Testis (tissue), 3 donors: ENCODE data around the gene PTPRN2. TPM values are rescaled to one million over a fixed set of nuclear protein-coding genes. Genes with fewer than 3 reads are reported as not detected.
A peak's percentile ranks its signal among the peaks of the same experiment; 100 is the strongest.

Source experiments
- DNase-seq: peaks from one replicate; pipeline ENCODE4 v3.0.0-alpha.2; 2019
- H3K27ac ChIP-seq, 2 donors: fragments of 200-600 bp; sonication (generic); one replicate each; pipeline ENCODE4 v1.5.1; 2019
- H3K27me3 ChIP-seq: fragments of 200-600 bp; sonication (generic); one replicate; pipeline ENCODE4 v1.5.1; 2019
- H3K36me3 ChIP-seq: fragments of 200-600 bp; sonication (generic); one replicate; pipeline ENCODE4 v1.5.1; 2017; ENCODE audit warnings: low read depth; ENCODE audit errors: missing control alignments
- H3K4me1 ChIP-seq: fragments of 200-600 bp; sonication (generic); one replicate; pipeline ENCODE4 v1.5.1; 2019
- H3K4me3 ChIP-seq, 2 donors: fragments of 200-600 bp; sonication (generic); one replicate each; pipeline ENCODE4 v1.5.1; 2017 to 2019
- H3K9me3 ChIP-seq: fragments of 200-600 bp; sonication (generic); one replicate; pipeline ENCODE4 v1.5.1; 2017
- CTCF ChIP-seq, 3 experiments: fragments of 450-650 bp in 2 of 3; fragments of 200-600 bp in 1 of 3; sonication (generic) in 1 of 3; IDR thresholded peaks; one replicate each; pipeline ENCODE4 v1.5.1; 2016 to 2019; ENCODE audit warnings: antibody characterized with exemption in 3 of 3, mild to moderate bottlenecking in 2 of 3, moderate library complexity in 1 of 3
- POLR2A ChIP-seq: fragments of 450-650 bp; IDR thresholded peaks from one replicate; pipeline ENCODE4 v1.6.1; 2017; ENCODE audit warnings: antibody characterized with exemption, mild to moderate bottlenecking, moderate library complexity
- WGBS, 2 donors: methylation state at CpG; one replicate each; pipeline ENCODE4 v1.1.5; 2018; 5-methylcytosine and 5-hydroxymethylcytosine counted together
- intact Hi-C: fragments of 100-400 bp; cut with DNase I; formaldehyde crosslinking; loops from one replicate; pipeline ENCODE4 v1.15.1; 2023; ENCODE audit warnings: low total_unique reads
- polyA plus RNA-seq: library from polyadenylated mRNA; stranded (reverse); fragments of 350-450 nt; fragmentation: Illumina TruSeq; extraction: RNeasy Lipid Tissue Mini Kit (QIAGEN cat#74804); gene quantifications from one replicate; pipeline ENCODE4 v1.2.3, GENCODE V29; 2014; ENCODE audit warnings: low read depth, low replicate concordance; ENCODE audit not compliant: insufficient read depth
- total RNA-seq, 2 donors: library from RNA; depleted of rRNA; stranded (reverse); fragments of >200 nt; gene quantifications; one replicate each; pipeline ENCODE4 v1.2.3, GENCODE V29; 2016

The PTPRN2 gene
- total and polyA plus RNA-seq, 3 donors from 2014 or later, result 9.3 to 10.8 (median 9.8) TPM

- no peak for TF ChIP-seq POLR2A
- no peaks in the 10 kb centered on the region for H3K4me1 ChIP-seq
- no peaks in the 10 kb centered on the region for H3K36me3 ChIP-seq
- no peaks in the 10 kb centered on the region for H3K9me3 ChIP-seq
- no peak for DNase-seq
- no peak overlapping the region for H3K27ac ChIP-seq
- no peak overlapping the region for H3K4me3 ChIP-seq
- H3K27me3 ChIP-seq, result no peaks in the 10 kb centered on the region
- WGBS, 2 donors, result 69 to 84% methylated on average over 12 of the region's 12 CpGs
- intact Hi-C loops, result no loop called here
Observed at GRCh38 chr7:158129037-158130022, 458.3 kb downstream of the PTPRN2 start.

GRCh38 chr7:158128572-158128971 lies 459.1 kb downstream of the PTPRN2 start:
- H3K36me3 ChIP-seq, result no peaks in the 10 kb centered on the region
- no peaks in the 10 kb centered on the region for H3K27me3 ChIP-seq
- no peak overlapping the region for H3K27ac ChIP-seq
- DNase-seq, result no peak
- H3K4me3 ChIP-seq, result no peak overlapping the region
- intact Hi-C loops, result no loop called here
- no peak for TF ChIP-seq POLR2A
- TF ChIP-seq CTCF (IDR thresholded peaks at IDR 0.05), result no peak
- WGBS, 2 donors, result 67 to 74% methylated on average over 5 to 9 of the region's 9 CpGs
- no peaks in the 10 kb centered on the region for H3K4me1 ChIP-seq
- H3K9me3 ChIP-seq, result no peaks in the 10 kb centered on the region

GRCh38 chr7:158127241-158127640 lies 460.4 kb downstream of the PTPRN2 start:
- no peak overlapping the region for H3K4me3 ChIP-seq
- H3K27me3 ChIP-seq, result no peaks in the 10 kb centered on the region
- H3K9me3 ChIP-seq, result no peaks in the 10 kb centered on the region
- no peak overlapping the region for H3K27ac ChIP-seq
- intact Hi-C loops, result no loop called here
- no peaks in the 10 kb centered on the region for H3K4me1 ChIP-seq
- WGBS, 2 donors, result 73 to 86% methylated on average over 9 to 15 of the region's 15 CpGs
- H3K36me3 ChIP-seq, result no peaks in the 10 kb centered on the region
- DNase-seq, result no peak
- no peak for TF ChIP-seq CTCF (IDR thresholded peaks at IDR 0.05)

- H3K9me3 ChIP-seq, result no peaks in the 10 kb centered on the region
- H3K4me1 ChIP-seq, result no peaks in the 10 kb centered on the region
- WGBS, 2 donors, result 68 to 72% methylated on average over 7 to 15 of the region's 15 CpGs
- intact Hi-C loops, result no loop called here
- no peak for DNase-seq
- peak overlapping the region in 1 of 2 donors; percentile 39 for H3K4me3 ChIP-seq
- TF ChIP-seq CTCF (IDR thresholded peaks at IDR 0.05) (no peak), POLR2A (no peak)
- H3K27ac ChIP-seq, result no peak overlapping the region
- H3K36me3 ChIP-seq, result no peaks in the 10 kb centered on the region
- H3K27me3 ChIP-seq, result no peaks in the 10 kb centered on the region
Observed at GRCh38 chr7:158126661-158127060, 461.0 kb downstream of the PTPRN2 start.

- DNase-seq, result no peak
- no peaks in the 10 kb centered on the region for H3K27me3 ChIP-seq
- 67 to 80% methylated on average over 6 to 22 of the region's 22 CpGs for WGBS, 2 donors
- intact Hi-C loops, result no loop called here
- TF ChIP-seq CTCF (IDR thresholded peaks at IDR 0.05) (no peak), POLR2A (no peak)
- no peaks in the 10 kb centered on the region for H3K4me1 ChIP-seq
- H3K36me3 ChIP-seq, result no peaks in the 10 kb centered on the region
- no peak overlapping the region for H3K27ac ChIP-seq
- no peaks in the 10 kb centered on the region for H3K9me3 ChIP-seq
- no peak overlapping the region for H3K4me3 ChIP-seq
Observed at GRCh38 chr7:158125721-158126120, 461.9 kb downstream of the PTPRN2 start.
